ENCODE measurements around the gene PLA2G4E.

DNA sequence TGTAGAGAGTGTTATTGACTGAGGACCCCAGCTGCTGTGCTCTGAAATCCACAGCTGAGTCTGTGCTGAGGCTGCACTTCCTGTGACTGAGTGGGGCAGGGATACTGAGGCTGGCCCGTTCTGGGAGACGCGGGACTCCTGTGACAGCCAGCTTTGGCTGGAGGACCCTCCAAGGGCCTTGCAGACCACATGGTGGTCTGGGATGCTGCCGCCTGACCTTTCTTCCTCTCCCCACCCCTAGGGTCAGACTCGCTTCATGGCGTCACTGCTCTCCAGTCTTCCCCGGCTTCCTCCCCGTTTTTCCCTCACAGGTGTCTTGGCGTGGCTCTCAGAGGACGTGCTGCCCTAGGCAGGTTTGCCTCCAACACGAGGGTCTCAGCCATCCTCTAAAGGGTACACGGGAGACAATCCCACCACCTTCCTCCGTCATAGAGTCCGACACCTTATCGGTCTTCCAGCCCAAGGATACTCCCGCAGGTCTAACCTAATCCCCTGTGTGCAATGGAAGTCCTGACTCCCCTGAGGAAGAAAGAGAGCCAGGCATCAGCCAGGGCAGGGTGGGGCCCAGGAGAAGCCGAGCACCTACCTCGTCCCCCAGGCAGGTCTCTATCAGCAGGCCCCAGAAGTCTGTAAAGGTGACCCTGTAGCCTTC is 28.6 kb downstream of the PLA2G4E start:
- TF ChIP-seq, protein P1, sequence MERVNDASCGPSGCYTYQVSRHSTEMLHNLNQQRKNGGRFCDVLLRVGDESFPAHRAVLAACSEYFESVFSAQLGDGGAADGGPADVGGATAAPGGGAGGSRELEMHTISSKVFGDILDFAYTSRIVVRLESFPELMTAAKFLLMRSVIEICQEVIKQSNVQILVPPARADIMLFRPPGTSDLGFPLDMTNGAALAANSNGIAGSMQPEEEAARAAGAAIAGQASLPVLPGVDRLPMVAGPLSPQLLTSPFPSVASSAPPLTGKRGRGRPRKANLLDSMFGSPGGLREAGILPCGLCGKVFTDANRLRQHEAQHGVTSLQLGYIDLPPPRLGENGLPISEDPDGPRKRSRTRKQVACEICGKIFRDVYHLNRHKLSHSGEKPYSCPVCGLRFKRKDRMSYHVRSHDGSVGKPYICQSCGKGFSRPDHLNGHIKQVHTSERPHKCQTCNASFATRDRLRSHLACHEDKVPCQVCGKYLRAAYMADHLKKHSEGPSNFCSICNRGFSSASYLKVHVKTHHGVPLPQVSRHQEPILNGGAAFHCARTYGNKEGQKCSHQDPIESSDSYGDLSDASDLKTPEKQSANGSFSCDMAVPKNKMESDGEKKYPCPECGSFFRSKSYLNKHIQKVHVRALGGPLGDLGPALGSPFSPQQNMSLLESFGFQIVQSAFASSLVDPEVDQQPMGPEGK (CRISPR knock-in tag; IDR thresholded peaks at IDR 0.05; ENCODE audit: borderline replicate concordance) = no peak
- TF ChIP-seq ZFP30 (CRISPR knock-in tag; IDR thresholded peaks at IDR 0.05) (no peak), ZNF565 (CRISPR knock-in tag; conservative IDR thresholded peaks at IDR 0.05; ENCODE audit: low read depth) (no peak), ZNF8 (CRISPR knock-in tag; IDR thresholded peaks at IDR 0.05) (no peak), GLIS3 (CRISPR knock-in tag; IDR thresholded peaks at IDR 0.05) (no peak)
